ENCODE measurements around the gene SLC6A5. TPM values are rescaled to one million over a fixed set of nuclear protein-coding genes. Genes with fewer than 3 reads are reported as not detected.
A peak's percentile ranks its signal among the peaks of the same experiment; 100 is the strongest.

Gene SLC6A5
- total RNA-seq, 3 donors from 2014 or later, result not detected

GRCh38 chr11:20594274-20595061 is 4.9 kb upstream of the SLC6A5 start:
- peaks cover 9 to 52% of the 10 kb centered on the region in 2 donors for H3K27me3 ChIP-seq

GRCh38 chr11:20595101-20595500 is 4.3 kb upstream of the SLC6A5 start:
- H3K9me3 ChIP-seq, result no peaks in the 10 kb centered on the region
- no peak for TF ChIP-seq POLR2AphosphoS5 (IDR thresholded peaks at IDR 0.05)
- TF ChIP-seq POLR2A (IDR thresholded peaks at IDR 0.05), result no peak
- TF ChIP-seq CTCF (IDR thresholded peaks at IDR 0.05), result no peak
- H3K4me3 ChIP-seq, result no peak overlapping the region
- intact Hi-C loops (cut with DNase I; ENCODE audit: low total_unique reads), result no loop called here
- H3K27me3 ChIP-seq, result peaks cover 9 to 52% of the 10 kb centered on the region in 2 donors
- DNase-seq (ENCODE audit: low spot score in 2 of 2), result no peak
- H3K4me1 ChIP-seq, result no peaks in the 10 kb centered on the region
- H3K27ac ChIP-seq, result no peak overlapping the region
- no peaks in the 10 kb centered on the region for H3K36me3 ChIP-seq

More at GRCh38 chr11:20594274-20595061, 4.9 kb upstream of the SLC6A5 start:
- H3K27ac ChIP-seq, result no peak overlapping the region
- H3K36me3 ChIP-seq, result no peaks in the 10 kb centered on the region
- H3K4me3 ChIP-seq, result no peak overlapping the region
- no peaks in the 10 kb centered on the region for H3K4me1 ChIP-seq
- no peaks in the 10 kb centered on the region for H3K9me3 ChIP-seq
- no peak for DNase-seq (ENCODE audit: low spot score in 2 of 2)
- intact Hi-C loops (cut with DNase I; ENCODE audit: low total_unique reads), result no loop called here
- TF ChIP-seq POLR2A (IDR thresholded peaks at IDR 0.05), result no peak
- TF ChIP-seq CTCF (IDR thresholded peaks at IDR 0.05), result no peak
- TF ChIP-seq POLR2AphosphoS5 (IDR thresholded peaks at IDR 0.05), result no peak

DNA sequence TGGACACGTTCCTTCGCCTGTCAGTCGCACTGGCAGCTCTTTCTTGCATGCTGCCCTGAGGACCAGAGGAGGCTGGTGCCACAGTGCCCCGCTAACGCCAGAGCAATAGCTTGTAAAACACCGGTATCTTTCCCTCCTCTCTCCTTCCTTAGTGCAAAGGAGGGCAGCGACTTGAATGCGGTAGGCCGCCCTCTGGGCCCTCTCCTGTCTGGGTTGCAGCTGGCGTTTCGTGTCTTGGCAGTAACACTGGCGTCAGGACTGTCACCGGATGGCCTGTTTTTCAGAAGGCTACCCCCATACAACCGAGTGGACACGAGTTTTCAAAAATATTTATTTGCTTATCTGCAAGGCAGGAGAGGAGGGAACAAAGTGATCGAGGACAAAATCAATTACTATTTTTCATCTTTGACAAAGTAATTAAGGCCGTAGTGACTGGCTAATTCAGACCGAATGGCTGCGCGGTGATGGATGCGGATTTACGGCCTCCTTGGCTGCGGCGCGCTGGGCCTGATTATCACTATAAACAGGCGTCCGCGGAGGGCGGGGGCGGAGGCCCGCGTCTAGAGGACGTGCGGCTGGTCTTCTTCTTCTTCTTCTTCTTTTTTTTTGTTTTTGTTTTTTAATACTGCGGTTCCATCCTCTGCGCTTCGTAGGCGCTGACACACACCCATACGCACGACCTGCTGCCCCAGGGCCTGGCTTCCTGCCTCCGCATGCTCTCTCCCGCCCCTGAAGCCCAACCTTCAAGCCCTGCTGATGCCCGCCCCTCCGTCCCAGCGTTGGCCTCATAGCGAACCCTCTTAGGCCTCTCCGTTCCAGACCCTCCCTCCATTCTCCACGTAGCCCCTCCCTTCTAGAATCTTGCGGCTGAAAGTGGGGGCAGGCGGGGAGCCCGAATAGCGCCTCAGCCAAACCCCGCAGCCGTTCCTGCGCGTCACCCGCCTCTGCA is 2.9 kb upstream of the SLC6A5 start:
- peaks cover 9 to 64% of the 10 kb centered on the region in 2 donors for H3K27me3 ChIP-seq
- no peak overlapping the region for H3K27ac ChIP-seq
- peak overlapping the region in 2 of 3 donors; percentile 27 to 49 for H3K4me3 ChIP-seq

DNA sequence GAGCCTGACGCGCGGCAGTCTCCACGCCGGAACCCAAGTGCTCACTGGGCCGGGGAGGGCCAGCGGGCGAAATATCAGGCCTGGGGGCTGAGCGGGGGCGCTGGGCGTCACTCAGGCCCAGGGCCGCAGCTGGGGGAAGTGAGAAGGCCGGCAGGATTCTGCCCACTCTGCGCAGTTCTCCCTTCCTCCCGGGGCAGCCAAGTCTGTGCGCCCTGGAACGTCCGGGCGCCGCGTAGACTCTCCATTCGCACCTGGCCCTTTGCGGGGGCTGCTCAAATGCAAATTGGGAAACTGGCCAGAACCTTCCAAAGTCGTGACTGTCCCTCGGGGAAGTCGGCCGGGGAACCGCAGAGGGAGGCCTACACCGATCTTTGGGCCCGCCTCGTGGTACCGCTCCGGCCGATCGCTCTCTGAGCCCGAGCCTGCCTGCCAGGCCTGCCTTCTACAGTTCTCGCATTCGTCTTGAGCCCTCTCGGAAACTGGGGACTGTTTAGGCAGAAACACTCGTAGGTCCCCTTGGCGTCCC is 2.2 kb upstream of the SLC6A5 start:
- Histone ChIP-seq H3K4me1 (no peaks in the 10 kb centered on the region), H3K27ac (no peak overlapping the region), H3K27me3 (peaks cover 9 to 72% of the 10 kb centered on the region in 2 donors), H3K36me3 (no peaks in the 10 kb centered on the region), H3K9me3 (no peaks in the 10 kb centered on the region), H3K4me3 (peak overlapping the region in 2 of 3 donors; percentile 27 to 49)
- no peak for TF ChIP-seq CTCF (IDR thresholded peaks at IDR 0.05)
- TF ChIP-seq POLR2A (IDR thresholded peaks at IDR 0.05), result no peak
- TF ChIP-seq POLR2AphosphoS5 (IDR thresholded peaks at IDR 0.05), result no peak
- intact Hi-C loops (cut with DNase I; ENCODE audit: low total_unique reads), result no loop called here
- DNase-seq (ENCODE audit: low spot score in 2 of 2), result no peak

More for the DNA sequence above, 2.9 kb upstream of the SLC6A5 start:
- H3K4me1 ChIP-seq, result no peaks in the 10 kb centered on the region
- TF ChIP-seq POLR2AphosphoS5 (IDR thresholded peaks at IDR 0.05) (no peak), CTCF (IDR thresholded peaks at IDR 0.05) (no peak), POLR2A (IDR thresholded peaks at IDR 0.05) (no peak)
- intact Hi-C loops (cut with DNase I; ENCODE audit: low total_unique reads), result no loop called here
- no peak for DNase-seq (ENCODE audit: low spot score in 2 of 2)
- no peaks in the 10 kb centered on the region for H3K9me3 ChIP-seq
- no peaks in the 10 kb centered on the region for H3K36me3 ChIP-seq
